Measurements from ENCODE around the gene PIGR.
A peak's percentile ranks its signal among the peaks of the same experiment; 100 is the strongest.

Gene PIGR

DNA sequence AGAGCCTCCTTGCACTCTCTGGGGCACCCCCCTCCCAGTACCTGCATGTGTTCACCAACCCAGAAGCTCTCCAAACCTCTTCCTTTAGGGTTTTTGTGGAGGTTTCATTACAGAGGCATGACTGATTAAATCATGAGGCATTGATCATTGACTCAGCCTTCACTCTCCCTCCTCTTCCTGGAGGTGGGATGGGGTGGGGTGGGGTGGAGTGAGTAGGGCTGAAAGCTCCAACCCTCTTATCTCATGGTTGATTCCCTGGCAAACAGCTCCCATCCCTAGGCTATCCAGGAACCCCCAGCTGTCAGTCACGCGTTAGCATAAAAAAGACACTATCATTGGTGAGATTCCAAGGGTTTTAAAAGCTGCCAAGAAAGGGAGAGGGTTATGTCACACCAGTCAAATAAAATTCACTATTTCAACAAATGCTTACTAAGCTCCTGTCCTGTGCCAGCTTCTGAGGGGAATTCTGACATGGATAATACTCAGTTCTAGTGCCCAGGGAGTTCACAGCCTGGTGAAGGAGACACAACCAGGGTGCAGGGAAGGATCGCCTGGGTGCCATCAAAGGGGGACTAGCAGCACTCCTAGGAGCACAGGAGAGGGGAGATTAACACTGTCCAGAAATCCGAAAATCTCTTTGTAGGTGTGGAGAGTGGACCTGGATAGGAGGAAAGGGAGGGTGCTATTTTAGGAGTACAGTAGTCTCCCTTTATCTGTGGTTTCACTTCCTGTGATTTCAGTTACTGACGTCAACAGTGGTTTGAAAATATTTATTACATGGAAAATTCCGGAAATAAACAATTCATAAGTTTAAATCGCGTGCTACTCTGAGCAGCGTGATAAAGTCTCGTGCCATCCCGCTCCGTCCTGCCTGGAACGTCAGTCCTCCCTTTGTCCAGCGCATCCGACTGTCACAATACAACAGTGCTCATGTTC, 55.9 kb downstream of the PIGR start:
- DNase-seq (ENCODE audit: low read depth): peak; percentile 40

DNA sequence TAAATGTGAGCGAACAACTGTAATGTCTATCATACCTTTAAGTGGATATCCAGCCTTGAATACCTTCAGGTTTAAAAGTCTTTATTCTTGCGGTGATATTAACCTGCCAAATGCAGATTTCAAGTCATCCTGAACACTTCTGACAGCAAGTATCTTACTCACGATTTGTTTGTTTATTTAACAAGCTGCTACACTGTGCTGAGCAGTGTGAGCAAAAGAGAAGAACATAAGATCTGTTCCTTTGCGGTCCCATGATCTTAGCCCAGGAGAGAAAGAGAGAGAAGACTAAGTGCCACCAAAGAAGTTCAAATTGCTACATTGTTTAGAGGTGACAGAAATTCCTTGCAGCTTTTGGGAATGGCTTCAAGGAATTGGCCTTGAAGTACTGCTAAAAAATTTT, 58.6 kb downstream of the PIGR start:
- no peak for DNase-seq (ENCODE audit: low read depth)

DNA sequence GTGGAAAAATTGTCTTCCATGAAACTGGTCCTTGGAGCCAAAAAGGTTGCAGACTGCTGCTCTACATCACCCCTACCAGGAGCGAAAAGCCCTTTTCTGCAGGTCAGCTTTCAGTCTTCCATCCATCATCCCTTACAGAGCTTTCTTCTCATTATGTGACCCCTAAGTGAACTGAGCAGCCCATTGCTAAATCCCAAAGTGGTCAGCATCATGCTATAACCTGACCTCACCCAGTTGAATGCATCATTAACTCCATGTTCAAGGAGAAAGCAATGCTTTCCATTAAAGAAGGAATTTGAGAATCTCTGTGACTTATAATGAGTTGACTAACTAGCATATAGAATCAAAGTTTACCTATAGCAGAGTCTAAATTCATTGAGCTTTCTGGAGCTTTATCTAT, 59.4 kb downstream of the PIGR start:
- no peak for DNase-seq (ENCODE audit: low read depth)

DNA sequence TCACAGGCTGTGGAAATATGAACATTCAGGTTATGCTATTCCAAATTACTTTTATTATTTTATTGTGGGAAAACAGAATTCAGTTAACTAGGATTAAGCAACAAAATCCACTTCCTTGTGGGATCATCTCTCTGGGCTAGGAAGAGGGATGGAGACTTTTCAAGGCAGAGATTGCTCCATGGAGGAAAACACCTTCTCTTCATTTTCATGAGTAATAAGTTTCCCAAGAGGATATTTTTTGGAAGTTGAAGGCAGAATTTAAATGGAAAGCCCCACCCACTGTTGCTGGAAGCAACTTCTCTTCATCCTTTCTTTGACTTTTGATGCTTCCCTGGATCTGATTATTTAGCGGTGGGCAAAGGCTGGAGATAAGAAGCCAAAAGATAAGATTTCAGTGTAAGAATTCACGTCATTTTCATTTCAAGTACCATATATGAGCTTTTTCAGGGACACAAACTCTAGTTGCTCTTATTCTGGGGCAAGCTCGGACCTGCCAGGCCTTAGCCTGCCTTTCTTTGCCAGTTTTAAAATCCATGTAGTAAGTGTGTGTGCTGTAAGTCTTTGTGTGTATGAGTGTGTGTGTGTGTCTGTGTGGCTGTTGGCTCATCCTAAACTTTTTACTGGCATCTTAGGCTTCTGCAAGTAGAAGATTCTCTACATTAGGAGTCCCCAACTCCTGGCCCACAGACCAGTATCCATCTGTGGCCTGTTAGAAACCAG, 60.8 kb downstream of the PIGR start:
- DNase-seq (ENCODE audit: low read depth): no peak

DNA sequence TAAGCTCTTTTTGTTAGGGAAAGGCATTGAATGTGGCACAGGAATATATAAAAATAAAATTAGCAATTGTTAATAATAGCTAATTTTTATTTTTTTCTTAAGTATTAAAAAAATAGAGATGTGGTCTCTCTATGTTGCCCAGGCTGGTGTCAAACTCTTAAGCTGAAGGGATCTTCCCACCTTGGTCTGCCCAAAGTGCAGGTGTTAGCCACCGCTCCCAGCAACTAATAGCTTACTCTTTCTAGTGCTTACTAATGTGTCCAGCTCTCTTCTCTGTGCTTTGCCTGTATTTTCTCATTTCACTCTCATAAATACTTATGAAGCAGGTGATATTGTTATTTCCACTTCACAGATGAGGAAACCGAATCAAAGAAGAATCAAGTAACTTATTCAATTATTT, 62.4 kb downstream of the PIGR start:
- no peak for DNase-seq (ENCODE audit: low read depth)

DNA sequence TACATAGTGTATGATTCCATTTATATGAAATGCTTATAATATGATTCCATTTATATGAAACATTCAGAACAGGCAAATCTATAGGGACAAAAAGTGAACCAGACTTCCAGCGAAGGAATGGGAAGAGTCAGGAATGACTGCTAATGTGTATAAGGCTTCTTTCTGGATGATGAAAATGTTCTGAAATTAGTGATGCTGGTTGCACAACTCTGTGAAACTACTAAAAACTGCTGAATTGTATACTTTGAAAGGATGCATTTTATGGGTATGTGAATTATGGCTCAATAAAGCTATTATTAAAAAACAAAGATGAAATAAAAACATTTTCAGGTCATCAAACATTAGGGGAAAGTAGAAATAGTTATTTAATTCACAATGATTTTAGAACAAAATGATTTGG, 63.1 kb downstream of the PIGR start:
- DNase-seq (ENCODE audit: low read depth): no peak

DNA sequence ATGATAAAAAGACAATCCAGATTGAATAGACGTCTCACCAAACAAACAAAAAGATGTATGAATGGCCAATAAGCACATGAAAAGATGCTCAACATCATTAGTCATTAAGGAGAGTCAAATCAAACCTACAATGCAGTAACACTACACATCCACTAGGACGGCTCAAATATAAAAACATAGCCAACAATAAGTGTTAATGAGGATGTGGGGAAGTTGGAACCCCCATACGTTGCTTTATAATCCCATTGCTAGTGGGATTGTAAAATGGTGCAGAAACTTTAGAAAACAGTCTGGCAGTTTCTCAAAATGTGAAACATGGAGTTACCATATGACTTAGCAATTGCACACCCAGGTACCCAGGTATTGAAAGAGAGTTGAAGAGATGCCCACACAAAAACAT, 63.7 kb downstream of the PIGR start:
- DNase-seq (ENCODE audit: low read depth): no peak

DNA sequence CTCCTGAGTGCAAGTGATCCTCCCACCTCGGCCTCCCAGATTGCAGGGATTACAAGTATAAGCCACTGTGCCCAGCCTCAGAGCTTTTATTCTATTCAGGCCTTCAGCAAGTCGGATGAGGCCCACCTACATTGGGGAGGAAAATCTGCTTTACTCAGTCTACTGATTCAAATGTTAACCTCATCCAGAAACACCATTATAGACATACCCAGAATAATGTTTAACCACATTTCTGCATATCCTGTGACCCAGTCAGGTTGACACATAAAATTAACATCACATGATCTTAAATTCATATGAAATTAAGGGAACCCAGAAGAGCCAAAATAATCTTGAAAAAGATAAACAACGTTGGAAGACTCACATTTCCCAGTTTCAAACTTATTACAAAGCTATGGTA, 66.0 kb downstream of the PIGR start:
- no peak for DNase-seq (ENCODE audit: low read depth)

All from non-pigmented ciliary epithelial cell (primary cell).